Sciatic nerve (tissue), 2 donors: ENCODE measurements around the gene TCP11L2. TPM values are rescaled to one million over a fixed set of nuclear protein-coding genes. Genes with fewer than 3 reads are reported as not detected.
"Not testable (repeated sequence)": the region's sequence is repeated elsewhere in the genome, so short reads cannot be mapped to it uniquely, and the experiment has no call there.

Experiments
- ATAC-seq: fragments of 200-7000 bp; cut with Tn5 transposase; one replicate; pipeline ENCODE4 v1.9.1; 2020; ENCODE audit warnings: mild to moderate bottlenecking, moderate library complexity
- DNase-seq: peaks from one replicate; pipeline ENCODE4 v3.0.0-alpha.2; 2020; ENCODE audit warnings: low spot score
- intact Hi-C: fragments of 100-400 bp; cut with DNase I; formaldehyde crosslinking; loops from one replicate; pipeline ENCODE4 v1.14.2; 2022
- total RNA-seq: library from RNA; stranded (reverse); fragmentation: NEBNext Ultra II Directional; extraction: Animal tissue kit (Norgen Biotek cat#: 25700); gene quantifications from one replicate; pipeline ENCODE4 v1.2.1, GENCODE V29; 2021
- donor health status: DM: no; HTN: no; CAD: no.
- donor health status: DM: no; HTN: no; CAD: no.

Gene TCP11L2
- total RNA-seq, 1 donor from 2014 or later, result 52.1 TPM

GRCh38 chr12:106364261-106364660, 61.7 kb downstream of the TCP11L2 start:
- intact Hi-C loops, result no loop called here
- ATAC-seq (no peak), DNase-seq (no peak)

GRCh38 chr12:106369624-106370346, 67.3 kb downstream of the TCP11L2 start:
- ATAC-seq (no peak), DNase-seq (no peak)
- intact Hi-C loops, result no loop called here

GRCh38 chr12:106378788-106379187, 76.3 kb downstream of the TCP11L2 start:
- intact Hi-C loops, result no loop called here
- DNase-seq, result no peak
- ATAC-seq, result no peak

GRCh38 chr12:106380954-106381353, 78.4 kb downstream of the TCP11L2 start:
- DNase-seq (no peak), ATAC-seq (no peak)
- intact Hi-C loops, result loop anchor here (10.0 kb wide), 2 partner anchors 464 to 534 kb away; no protein-coding TSS in a partner anchor

GRCh38 chr12:106381866-106382265, 79.3 kb downstream of the TCP11L2 start:
- ATAC-seq, DNase-seq: not testable (repeated sequence)
- intact Hi-C loops, result loop anchor here (10.0 kb wide), 2 partner anchors 463 to 533 kb away; no protein-coding TSS in a partner anchor

GRCh38 chr12:106386813-106387535, 84.4 kb downstream of the TCP11L2 start:
- no peak for DNase-seq
- no peak for ATAC-seq
- intact Hi-C loops, result loop anchor here (10.0 kb wide), 2 partner anchors 458 to 528 kb away; no protein-coding TSS in a partner anchor

GRCh38 chr12:106387848-106388377, 85.4 kb downstream of the TCP11L2 start:
- ATAC-seq (no peak), DNase-seq (no peak)
- intact Hi-C loops, result loop anchor here (10.0 kb wide), 2 partner anchors 457 to 527 kb away; no protein-coding TSS in a partner anchor

GRCh38 chr12:106389151-106389550, 86.6 kb downstream of the TCP11L2 start:
- no peak for DNase-seq
- ATAC-seq, result no peak

GRCh38 chr12:106392759-106393158, 90.2 kb downstream of the TCP11L2 start:
- intact Hi-C loops, result no loop called here
- DNase-seq (no peak), ATAC-seq (no peak)

More at GRCh38 chr12:106389151-106389550, 86.6 kb downstream of the TCP11L2 start:
- intact Hi-C loops, result loop anchor here (10.0 kb wide), 2 partner anchors 456 to 526 kb away; no protein-coding TSS in a partner anchor

Other genes with a start within 250 kb of the TCP11L2 start
- gene NUAK1, start 163.8 kb upstream of the TCP11L2 start, total RNA-seq, result 38.6 TPM
- gene CKAP4, start 54.7 kb upstream of the TCP11L2 start, total RNA-seq, result 30.3 TPM
- gene POLR3B, start 55.0 kb downstream of the TCP11L2 start, total RNA-seq, result 6.1 TPM